NB4 (cell line): ENCODE measurements around the gene IMMP1L.

Experiments
- DNase-seq: peaks from one replicate; pipeline ENCODE4 v3.0.0; 2010; ENCODE audit warnings: low read depth
- H3K4me3 ChIP-seq: one replicate; pipeline ENCODE4 v1.5.1; 2011; ENCODE audit warnings: mild to moderate bottlenecking, low read depth, low read length, moderate library complexity
- CTCF ChIP-seq: IDR thresholded peaks from one replicate; pipeline ENCODE4 v1.5.1; 2012; ENCODE audit warnings: low read depth, low read length
- MAX ChIP-seq: IDR thresholded peaks from 2 replicates; pipeline ENCODE4 v1.6.1; 2011; ENCODE audit warnings: low read depth, low read length
- MYC ChIP-seq: IDR thresholded peaks from 2 replicates; pipeline ENCODE4 v1.6.1; 2011; ENCODE audit warnings: low read depth, low read length
- POLR2A ChIP-seq: IDR thresholded peaks from 2 replicates; pipeline ENCODE4 v1.6.1; 2011; ENCODE audit warnings: mild to moderate bottlenecking; ENCODE audit not compliant: insufficient read length; ENCODE audit errors: extremely low read depth

IMMP1L gene

GRCh38 chr11:31450841-31451240 lies 58.6 kb downstream of the IMMP1L start:
- no peak overlapping the region for H3K4me3 ChIP-seq
- TF ChIP-seq MAX (no peak), POLR2A (no peak), CTCF (no peak), MYC (no peak)
- no peak for DNase-seq

GRCh38 chr11:31449040-31449439 lies 60.4 kb downstream of the IMMP1L start:
- H3K4me3 ChIP-seq: no peak overlapping the region
- no peak for DNase-seq
- no peak for TF ChIP-seq POLR2A
- no peak for TF ChIP-seq MYC
- TF ChIP-seq CTCF: no peak
- no peak for TF ChIP-seq MAX

GRCh38 chr11:31445621-31446020 lies 63.8 kb downstream of the IMMP1L start:
- TF ChIP-seq CTCF (no peak), MAX (no peak), MYC (no peak), POLR2A (no peak)
- H3K4me3 ChIP-seq: no peak overlapping the region
- DNase-seq: no peak

GRCh38 chr11:31443802-31444201 lies 65.6 kb downstream of the IMMP1L start:
- no peak for TF ChIP-seq MAX
- TF ChIP-seq MYC: no peak
- no peak for TF ChIP-seq CTCF
- TF ChIP-seq POLR2A: no peak
- no peak for DNase-seq
- no peak overlapping the region for H3K4me3 ChIP-seq

- TF ChIP-seq MAX (no peak), CTCF (no peak), MYC (no peak), POLR2A (no peak)
- no peak for DNase-seq
- no peak overlapping the region for H3K4me3 ChIP-seq
These were observed 67.3 kb downstream of the IMMP1L start for GRCh38 chr11:31442086-31442485.

- H3K4me3 ChIP-seq: no peak overlapping the region
- TF ChIP-seq POLR2A (no peak), MYC (no peak), MAX (no peak), CTCF (no peak)
- DNase-seq: no peak
These were observed 68.1 kb downstream of the IMMP1L start for GRCh38 chr11:31441296-31441695.
